ENCODE results near the gene GPR158.

Gene GPR158

GRCh38 chr10:25575343-25575742 is 400.5 kb downstream of the GPR158 start:
- DNase-seq (ENCODE audit: low read depth): no peak

- DNase-seq (ENCODE audit: low read depth): no peak
These were observed 403.3 kb downstream of the GPR158 start for GRCh38 chr10:25578061-25578460.

- DNase-seq (ENCODE audit: low read depth): no peak
These were observed 408.2 kb downstream of the GPR158 start for GRCh38 chr10:25582961-25583360.

GRCh38 chr10:25600651-25601050 is 425.9 kb downstream of the GPR158 start:
- no peak for DNase-seq (ENCODE audit: low read depth)

GRCh38 chr10:25604591-25604990 is 429.8 kb downstream of the GPR158 start:
- no peak for DNase-seq (ENCODE audit: low read depth)

GRCh38 chr10:25614652-25615051 is 439.9 kb downstream of the GPR158 start:
- no peak for DNase-seq (ENCODE audit: low read depth)

- no peak for DNase-seq (ENCODE audit: low read depth)
These were observed 441.1 kb downstream of the GPR158 start for GRCh38 chr10:25615926-25616325.

- no peak for DNase-seq (ENCODE audit: low read depth)
These were observed 442.2 kb downstream of the GPR158 start for GRCh38 chr10:25616903-25617592.

- DNase-seq (ENCODE audit: low read depth): no peak
These were observed 452.8 kb downstream of the GPR158 start for GRCh38 chr10:25627606-25628005.

GRCh38 chr10:25629333-25629732 is 454.5 kb downstream of the GPR158 start:
- DNase-seq (ENCODE audit: low read depth): no peak

- DNase-seq (ENCODE audit: low read depth): no peak
These were observed 456.7 kb downstream of the GPR158 start for GRCh38 chr10:25631471-25631870.

- no peak for DNase-seq (ENCODE audit: low read depth)
These were observed 458.0 kb downstream of the GPR158 start for GRCh38 chr10:25632802-25633201.

GRCh38 chr10:25633542-25633941 is 458.7 kb downstream of the GPR158 start:
- no peak for DNase-seq (ENCODE audit: low read depth)

- no peak for DNase-seq (ENCODE audit: low read depth)
These were observed 464.8 kb downstream of the GPR158 start for GRCh38 chr10:25639646-25640045.

GRCh38 chr10:25641595-25641994 is 466.8 kb downstream of the GPR158 start:
- no peak for DNase-seq (ENCODE audit: low read depth)

- no peak for DNase-seq (ENCODE audit: low read depth)
These were observed 467.9 kb downstream of the GPR158 start for GRCh38 chr10:25642721-25643120.

- DNase-seq (ENCODE audit: low read depth): no peak
These were observed 471.6 kb downstream of the GPR158 start for GRCh38 chr10:25646371-25646770.

- DNase-seq (ENCODE audit: low read depth): no peak
These were observed 476.7 kb downstream of the GPR158 start for GRCh38 chr10:25651534-25651933.
